ENCODE data around the gene CFAP61. TPM values are rescaled to one million over a fixed set of nuclear protein-coding genes. Genes with fewer than 3 reads are reported as not detected.
A peak's percentile ranks its signal among the peaks of the same experiment; 100 is the strongest.
"Not testable (repeated sequence)": the region's sequence is repeated elsewhere in the genome, so short reads cannot be mapped to it uniquely, and the experiment has no call there.

Gene CFAP61, protein sequence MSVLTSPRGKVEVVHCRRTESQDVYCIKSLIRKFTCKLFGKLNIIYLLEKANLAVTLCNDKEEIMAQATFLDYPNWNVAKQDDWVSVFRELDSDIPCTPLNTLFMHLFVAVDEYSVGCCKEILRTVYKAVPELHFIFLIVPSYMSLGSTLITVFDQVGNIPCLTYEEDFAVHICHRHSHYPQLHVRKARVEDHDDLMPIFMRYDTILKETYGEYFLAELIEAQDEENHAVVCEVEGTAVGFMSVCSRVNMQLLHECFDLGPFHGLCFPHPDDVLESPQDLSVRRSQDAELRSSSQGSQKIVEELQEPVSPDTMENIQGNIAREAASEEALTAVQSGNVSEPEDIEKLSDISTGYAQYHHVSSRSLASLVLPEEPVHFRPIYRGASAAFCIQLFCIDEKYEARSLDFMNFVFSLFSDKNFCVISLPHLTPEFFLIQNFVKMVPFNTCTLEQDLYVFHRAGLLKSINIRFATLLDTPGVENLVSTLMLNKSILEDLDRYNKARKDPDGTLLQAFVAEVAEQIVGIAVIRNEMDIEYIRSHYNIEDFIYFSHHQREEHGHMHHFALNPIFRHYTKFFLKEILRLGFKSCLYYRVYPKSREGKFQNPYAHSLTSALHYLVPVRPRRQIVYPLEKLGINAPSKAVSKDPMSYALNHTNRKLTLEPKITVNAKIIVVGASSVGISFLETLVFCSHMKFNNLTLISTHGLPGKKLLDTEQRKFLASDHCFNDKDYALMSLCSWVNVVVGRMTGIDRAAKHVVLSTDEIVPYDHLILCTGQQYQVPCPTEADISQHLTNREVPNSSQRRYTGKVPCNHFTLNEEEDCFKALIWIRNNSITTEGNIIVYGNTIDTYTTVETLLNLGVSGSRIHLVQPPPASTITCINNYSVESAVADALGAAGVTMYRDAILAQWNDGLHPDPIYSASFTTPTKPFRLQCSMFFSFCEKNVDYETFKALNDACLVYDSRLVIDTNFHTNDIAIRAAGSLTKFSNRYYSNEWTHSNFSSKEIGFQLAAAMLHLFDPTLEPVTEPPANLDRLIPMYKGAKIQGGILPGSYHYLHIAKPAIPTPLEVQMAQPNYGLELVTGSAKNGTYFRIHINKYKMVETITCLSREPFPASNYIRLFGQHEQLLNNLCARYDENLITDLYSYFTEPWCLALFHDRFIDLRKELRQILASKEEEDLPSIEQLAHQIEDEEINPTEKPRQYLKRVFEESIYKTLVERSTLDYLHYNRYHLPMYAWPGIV
- polyA plus RNA-seq (2011; rRNA removed) = not detected in 2 replicates
- polyA minus RNA-seq (2011; rRNA and poly(A)+ RNA removed) = 0.83 TPM in 1 of 2 replicates, not detected in the other

- peak; percentile 94 for DNase-seq (ENCODE audit: low read depth, low spot score)
- Histone ChIP-seq H3K9me3 (ENCODE audit: control insufficient read depth, insufficient read depth, low read length) (peaks cover 4% of the 10 kb centered on the region; the same call in 1 of the 2 replicates), H3K27me3 (ENCODE audit: control insufficient read depth, insufficient read depth, low read length) (peaks cover 5% of the 10 kb centered on the region), H3K4me3 (ENCODE audit: low read depth, low read length) (peak within 1 kb of the TSS; percentile 95), H3K27ac (ENCODE audit: low read depth, low read length) (peak within 1 kb of the TSS; percentile 73)
- ChIA-PET POLR2A (interaction anchor here (0.6 to 1.3 kb wide), 7 partner anchors 15 to 163 kb away, joined by 3 to 6 read pairs (median 3); partner anchors contain the start of gene NAA20), CTCF (interaction anchor here (0.6 to 2.8 kb wide), 5 partner anchors 35 to 541 kb away, joined by 3 to 22 read pairs (median 7); partner anchors contain the start of gene NAA20)
- no peak for TF ChIP-seq CTCF (IDR thresholded peaks at IDR 0.05; ENCODE audit: low read depth, low read length)
Measured at GRCh38 chr20:20052074-20052970, at the start of gene CFAP61, which contains the start of gene CRNKL1. Gene CFAP61 (plus strand): TSS chr20:20052532. CDS start chr20:20056654, 4,122 bp downstream. Gene CRNKL1 (minus strand): TSS chr20:20052466. CDS start chr20:20052342, 124 bp downstream.

GRCh38 chr20:20003031-20003954, 49.0 kb upstream of the CFAP61 start:
- POLR2A ChIA-PET = interaction anchor here (0.6 to 1.7 kb wide), 5 partner anchors 7 to 1309 kb away, joined by 3 to 9 read pairs (median 5); partner anchors contain the start of gene RIN2
- Histone ChIP-seq H3K27ac (ENCODE audit: low read depth, low read length) (peak overlapping the region; percentile 49), H3K4me3 (ENCODE audit: low read depth, low read length) (no peak overlapping the region), H3K9me3 (ENCODE audit: control insufficient read depth, insufficient read depth, low read length) (no peaks in the 10 kb centered on the region), H3K27me3 (ENCODE audit: control insufficient read depth, insufficient read depth, low read length) (no peaks in the 10 kb centered on the region)
- CTCF ChIA-PET = interaction anchor here (0.7 to 3.4 kb wide), 3 partner anchors 9 to 310 kb away, joined by 3 to 19 read pairs (median 4); no protein-coding TSS in a partner anchor
- no peak for TF ChIP-seq CTCF (IDR thresholded peaks at IDR 0.05; ENCODE audit: low read depth, low read length)
- DNase-seq (ENCODE audit: low read depth, low spot score) = no peak

DNA sequence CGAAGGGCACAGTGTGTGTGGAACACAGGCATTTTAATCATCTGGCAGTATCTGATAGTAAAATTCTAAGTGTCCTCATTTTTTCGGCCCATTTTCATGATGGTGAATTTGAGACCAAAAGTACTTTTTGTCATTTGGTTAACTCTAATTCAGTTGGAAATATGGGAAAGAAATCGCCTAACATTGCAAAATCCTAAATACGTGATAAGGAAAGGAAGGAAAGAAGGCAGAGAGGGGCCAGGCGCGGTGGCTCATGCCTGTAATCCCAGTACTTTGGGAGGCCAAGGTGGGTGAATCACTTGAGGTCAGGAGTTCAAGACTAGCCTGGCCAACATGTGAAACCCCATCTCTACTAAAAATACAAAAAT, 48.4 kb upstream of the CFAP61 start:
- H3K27ac ChIP-seq (ENCODE audit: low read depth, low read length); H3K27me3 ChIP-seq (ENCODE audit: control insufficient read depth, insufficient read depth, low read length); DNase-seq (ENCODE audit: low read depth, low spot score); H3K9me3 ChIP-seq (ENCODE audit: control insufficient read depth, insufficient read depth, low read length); H3K4me3 ChIP-seq (ENCODE audit: low read depth, low read length): not testable (repeated sequence)
- CTCF ChIA-PET = interaction anchor here (1.3 to 3.4 kb wide), 3 partner anchors 10 to 311 kb away, joined by 3 to 19 read pairs (median 12); partner anchors contain the start of gene NAA20
- POLR2A ChIA-PET = interaction anchor here (0.6 kb wide), 1 partner anchor 34 kb away, joined by 4 read pairs; no protein-coding TSS in a partner anchor

DNA sequence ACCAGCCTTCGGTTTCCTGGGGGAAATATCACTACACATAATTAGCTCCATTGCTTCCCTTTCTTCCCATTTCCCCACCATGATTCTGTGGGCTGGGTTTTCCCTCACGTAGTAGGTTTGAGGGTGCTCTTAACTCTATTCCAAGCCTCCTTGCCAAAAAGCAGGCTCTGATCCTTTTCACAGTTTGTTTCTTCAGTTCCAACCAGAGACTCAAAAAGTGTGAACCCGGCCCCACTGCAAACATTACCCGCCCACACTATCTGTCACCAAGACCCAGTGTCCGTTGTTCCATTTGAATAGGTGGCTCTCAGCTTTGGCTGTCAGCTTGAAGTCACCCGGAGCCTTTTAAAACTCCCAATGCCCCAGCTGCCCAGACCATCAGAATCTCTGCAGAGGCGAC, 47.0 kb upstream of the CFAP61 start:
- ChIA-PET CTCF (interaction anchor here (0.7 to 3.4 kb wide), 5 partner anchors 11 to 219 kb away, joined by 3 to 19 read pairs (median 3); partner anchors contain the start of gene NAA20), POLR2A (no interaction called here)
- DNase-seq (ENCODE audit: low read depth, low spot score) = no peak
- H3K27me3 ChIP-seq (ENCODE audit: control insufficient read depth, insufficient read depth, low read length) = no peaks in the 10 kb centered on the region
- H3K4me3 ChIP-seq (ENCODE audit: low read depth, low read length) = no peak overlapping the region
- H3K27ac ChIP-seq (ENCODE audit: low read depth, low read length) = no peak overlapping the region
- H3K9me3 ChIP-seq (ENCODE audit: control insufficient read depth, insufficient read depth, low read length) = no peaks in the 10 kb centered on the region
- no peak for TF ChIP-seq CTCF (IDR thresholded peaks at IDR 0.05; ENCODE audit: low read depth, low read length)

All from AG04450 (cell line).